ENCODE results near the gene MIA2. TPM values are rescaled to one million over a fixed set of nuclear protein-coding genes. Genes with fewer than 3 reads are reported as not detected.

Gene MIA2
- total and polyA plus RNA-seq, 2 experiments from 2014 or later = 9.5 to 10.9 TPM

DNA sequence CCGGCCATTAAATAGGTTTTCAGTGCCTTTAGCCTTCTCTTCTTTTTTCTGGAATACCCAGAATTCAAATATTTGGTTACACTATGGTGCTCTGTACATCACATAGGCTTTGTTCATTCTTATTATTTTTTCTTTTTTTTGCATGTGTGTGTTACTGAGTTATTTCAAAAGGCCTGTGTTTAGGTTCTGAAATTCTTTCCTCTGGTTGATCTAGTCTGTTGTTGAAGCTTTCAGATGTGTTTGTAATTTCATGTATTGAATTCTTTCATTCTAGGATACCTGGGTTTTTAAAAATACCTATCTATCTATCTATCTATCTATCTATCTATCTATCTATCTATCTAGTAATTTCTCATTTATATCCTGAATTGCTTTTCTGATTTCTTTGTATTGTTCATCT lies 131.6 kb downstream of the MIA2 start (continued):
- TF ChIP-seq CREB1 (CRISPR knock-in tag; IDR thresholded peaks at IDR 0.05; ENCODE audit: low read depth) (no peak), JUNB (IDR thresholded peaks at IDR 0.05; ENCODE audit: unreplicated experiment) (no peak), ZNF331 (CRISPR knock-in tag; IDR thresholded peaks at IDR 0.05; ENCODE audit: low read depth) (no peak), EZH2phosphoT487 (IDR thresholded peaks at IDR 0.05; ENCODE audit: unreplicated experiment) (no peak), POLR2AphosphoS5 (IDR thresholded peaks at IDR 0.05; ENCODE audit: low read depth) (no peak), ZNF114 (CRISPR knock-in tag; IDR thresholded peaks at IDR 0.05) (no peak), EZH2 (IDR thresholded peaks at IDR 0.05; ENCODE audit: low read depth, unreplicated experiment) (no peak), NANOG (IDR thresholded peaks at IDR 0.05; ENCODE audit: borderline replicate concordance) (no peak), STAT1 (IDR thresholded peaks at IDR 0.05; ENCODE audit: unreplicated experiment) (no peak)
- TF ChIP-seq, protein P1, sequence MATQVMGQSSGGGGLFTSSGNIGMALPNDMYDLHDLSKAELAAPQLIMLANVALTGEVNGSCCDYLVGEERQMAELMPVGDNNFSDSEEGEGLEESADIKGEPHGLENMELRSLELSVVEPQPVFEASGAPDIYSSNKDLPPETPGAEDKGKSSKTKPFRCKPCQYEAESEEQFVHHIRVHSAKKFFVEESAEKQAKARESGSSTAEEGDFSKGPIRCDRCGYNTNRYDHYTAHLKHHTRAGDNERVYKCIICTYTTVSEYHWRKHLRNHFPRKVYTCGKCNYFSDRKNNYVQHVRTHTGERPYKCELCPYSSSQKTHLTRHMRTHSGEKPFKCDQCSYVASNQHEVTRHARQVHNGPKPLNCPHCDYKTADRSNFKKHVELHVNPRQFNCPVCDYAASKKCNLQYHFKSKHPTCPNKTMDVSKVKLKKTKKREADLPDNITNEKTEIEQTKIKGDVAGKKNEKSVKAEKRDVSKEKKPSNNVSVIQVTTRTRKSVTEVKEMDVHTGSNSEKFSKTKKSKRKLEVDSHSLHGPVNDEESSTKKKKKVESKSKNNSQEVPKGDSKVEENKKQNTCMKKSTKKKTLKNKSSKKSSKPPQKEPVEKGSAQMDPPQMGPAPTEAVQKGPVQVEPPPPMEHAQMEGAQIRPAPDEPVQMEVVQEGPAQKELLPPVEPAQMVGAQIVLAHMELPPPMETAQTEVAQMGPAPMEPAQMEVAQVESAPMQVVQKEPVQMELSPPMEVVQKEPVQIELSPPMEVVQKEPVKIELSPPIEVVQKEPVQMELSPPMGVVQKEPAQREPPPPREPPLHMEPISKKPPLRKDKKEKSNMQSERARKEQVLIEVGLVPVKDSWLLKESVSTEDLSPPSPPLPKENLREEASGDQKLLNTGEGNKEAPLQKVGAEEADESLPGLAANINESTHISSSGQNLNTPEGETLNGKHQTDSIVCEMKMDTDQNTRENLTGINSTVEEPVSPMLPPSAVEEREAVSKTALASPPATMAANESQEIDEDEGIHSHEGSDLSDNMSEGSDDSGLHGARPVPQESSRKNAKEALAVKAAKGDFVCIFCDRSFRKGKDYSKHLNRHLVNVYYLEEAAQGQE (IDR thresholded peaks at IDR 0.05; ENCODE audit: unreplicated experiment) = no peak
- TF ChIP-seq, protein P2, sequence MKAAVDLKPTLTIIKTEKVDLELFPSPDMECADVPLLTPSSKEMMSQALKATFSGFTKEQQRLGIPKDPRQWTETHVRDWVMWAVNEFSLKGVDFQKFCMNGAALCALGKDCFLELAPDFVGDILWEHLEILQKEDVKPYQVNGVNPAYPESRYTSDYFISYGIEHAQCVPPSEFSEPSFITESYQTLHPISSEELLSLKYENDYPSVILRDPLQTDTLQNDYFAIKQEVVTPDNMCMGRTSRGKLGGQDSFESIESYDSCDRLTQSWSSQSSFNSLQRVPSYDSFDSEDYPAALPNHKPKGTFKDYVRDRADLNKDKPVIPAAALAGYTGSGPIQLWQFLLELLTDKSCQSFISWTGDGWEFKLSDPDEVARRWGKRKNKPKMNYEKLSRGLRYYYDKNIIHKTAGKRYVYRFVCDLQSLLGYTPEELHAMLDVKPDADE (IDR thresholded peaks at IDR 0.05) = no peak
- TF ChIP-seq, protein P3, sequence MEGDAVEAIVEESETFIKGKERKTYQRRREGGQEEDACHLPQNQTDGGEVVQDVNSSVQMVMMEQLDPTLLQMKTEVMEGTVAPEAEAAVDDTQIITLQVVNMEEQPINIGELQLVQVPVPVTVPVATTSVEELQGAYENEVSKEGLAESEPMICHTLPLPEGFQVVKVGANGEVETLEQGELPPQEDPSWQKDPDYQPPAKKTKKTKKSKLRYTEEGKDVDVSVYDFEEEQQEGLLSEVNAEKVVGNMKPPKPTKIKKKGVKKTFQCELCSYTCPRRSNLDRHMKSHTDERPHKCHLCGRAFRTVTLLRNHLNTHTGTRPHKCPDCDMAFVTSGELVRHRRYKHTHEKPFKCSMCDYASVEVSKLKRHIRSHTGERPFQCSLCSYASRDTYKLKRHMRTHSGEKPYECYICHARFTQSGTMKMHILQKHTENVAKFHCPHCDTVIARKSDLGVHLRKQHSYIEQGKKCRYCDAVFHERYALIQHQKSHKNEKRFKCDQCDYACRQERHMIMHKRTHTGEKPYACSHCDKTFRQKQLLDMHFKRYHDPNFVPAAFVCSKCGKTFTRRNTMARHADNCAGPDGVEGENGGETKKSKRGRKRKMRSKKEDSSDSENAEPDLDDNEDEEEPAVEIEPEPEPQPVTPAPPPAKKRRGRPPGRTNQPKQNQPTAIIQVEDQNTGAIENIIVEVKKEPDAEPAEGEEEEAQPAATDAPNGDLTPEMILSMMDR (conservative IDR thresholded peaks at IDR 0.05; ENCODE audit: low read depth in 2 of 2) = no peak
